ENCODE measurements around the gene DNAJB9. TPM values are rescaled to one million over a fixed set of nuclear protein-coding genes. Genes with fewer than 3 reads are reported as not detected.

DNAJB9 gene
- total and polyA plus RNA-seq, 9 of the 15 experiments (the other 6 are each of a cell fraction or from before 2014, with no cell fraction given): 4.3 to 34.2 (median 9.6) TPM

GRCh38 chr7:108526768-108527017 is 43.0 kb upstream of the DNAJB9 start (continued):
- TF ChIP-seq CLOCK (CRISPR knock-in tag; IDR thresholded peaks at IDR 0.05; ENCODE audit: borderline replicate concordance) (no peak), KAT2B (IDR thresholded peaks at IDR 0.05; ENCODE audit: low read depth, low read length) (no peak), ZNF609 (CRISPR knock-in tag; IDR thresholded peaks at IDR 0.05; ENCODE audit: borderline replicate concordance) (no peak), ELF2 (CRISPR knock-in tag; IDR thresholded peaks at IDR 0.05) (no peak), GATAD2B (IDR thresholded peaks at IDR 0.05; ENCODE audit: borderline replicate concordance) (no peak), AFF1 (IDR thresholded peaks at IDR 0.05; ENCODE audit: low read depth in 1 of 2, partially characterized antibody in 2 of 2) (peak in 1 of 2 experiments; percentile 4), POLR3G (IDR thresholded peaks at IDR 0.05; ENCODE audit: extremely low read depth, insufficient read length, insufficient replicate concordance) (no peak), ZNF282 (CRISPR knock-in tag; IDR thresholded peaks at IDR 0.05) (no peak), ZKSCAN8 (CRISPR knock-in tag; IDR thresholded peaks at IDR 0.05) (no peak), NCOR1 (IDR thresholded peaks at IDR 0.05) (0 out of 2 replicates have a peak, but pooled peaks have one; percentile 12), FOXJ3 (CRISPR knock-in tag; IDR thresholded peaks at IDR 0.05) (no peak), NELFE (IDR thresholded peaks at IDR 0.05; ENCODE audit: insufficient read depth, insufficient read length) (no peak), TSHZ1 (CRISPR knock-in tag; IDR thresholded peaks at IDR 0.05) (no peak), COPS2 (conservative IDR thresholded peaks at IDR 0.05) (no peak)

Measured in K562 (cell line).